ENCODE results near the gene NCBP1.
A peak's percentile ranks its signal among the peaks of the same experiment; 100 is the strongest.
"Not testable (repeated sequence)": the region's sequence is repeated elsewhere in the genome, so short reads cannot be mapped to it uniquely, and the experiment has no call there.

Gene NCBP1, protein sequence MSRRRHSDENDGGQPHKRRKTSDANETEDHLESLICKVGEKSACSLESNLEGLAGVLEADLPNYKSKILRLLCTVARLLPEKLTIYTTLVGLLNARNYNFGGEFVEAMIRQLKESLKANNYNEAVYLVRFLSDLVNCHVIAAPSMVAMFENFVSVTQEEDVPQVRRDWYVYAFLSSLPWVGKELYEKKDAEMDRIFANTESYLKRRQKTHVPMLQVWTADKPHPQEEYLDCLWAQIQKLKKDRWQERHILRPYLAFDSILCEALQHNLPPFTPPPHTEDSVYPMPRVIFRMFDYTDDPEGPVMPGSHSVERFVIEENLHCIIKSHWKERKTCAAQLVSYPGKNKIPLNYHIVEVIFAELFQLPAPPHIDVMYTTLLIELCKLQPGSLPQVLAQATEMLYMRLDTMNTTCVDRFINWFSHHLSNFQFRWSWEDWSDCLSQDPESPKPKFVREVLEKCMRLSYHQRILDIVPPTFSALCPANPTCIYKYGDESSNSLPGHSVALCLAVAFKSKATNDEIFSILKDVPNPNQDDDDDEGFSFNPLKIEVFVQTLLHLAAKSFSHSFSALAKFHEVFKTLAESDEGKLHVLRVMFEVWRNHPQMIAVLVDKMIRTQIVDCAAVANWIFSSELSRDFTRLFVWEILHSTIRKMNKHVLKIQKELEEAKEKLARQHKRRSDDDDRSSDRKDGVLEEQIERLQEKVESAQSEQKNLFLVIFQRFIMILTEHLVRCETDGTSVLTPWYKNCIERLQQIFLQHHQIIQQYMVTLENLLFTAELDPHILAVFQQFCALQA

DNA sequence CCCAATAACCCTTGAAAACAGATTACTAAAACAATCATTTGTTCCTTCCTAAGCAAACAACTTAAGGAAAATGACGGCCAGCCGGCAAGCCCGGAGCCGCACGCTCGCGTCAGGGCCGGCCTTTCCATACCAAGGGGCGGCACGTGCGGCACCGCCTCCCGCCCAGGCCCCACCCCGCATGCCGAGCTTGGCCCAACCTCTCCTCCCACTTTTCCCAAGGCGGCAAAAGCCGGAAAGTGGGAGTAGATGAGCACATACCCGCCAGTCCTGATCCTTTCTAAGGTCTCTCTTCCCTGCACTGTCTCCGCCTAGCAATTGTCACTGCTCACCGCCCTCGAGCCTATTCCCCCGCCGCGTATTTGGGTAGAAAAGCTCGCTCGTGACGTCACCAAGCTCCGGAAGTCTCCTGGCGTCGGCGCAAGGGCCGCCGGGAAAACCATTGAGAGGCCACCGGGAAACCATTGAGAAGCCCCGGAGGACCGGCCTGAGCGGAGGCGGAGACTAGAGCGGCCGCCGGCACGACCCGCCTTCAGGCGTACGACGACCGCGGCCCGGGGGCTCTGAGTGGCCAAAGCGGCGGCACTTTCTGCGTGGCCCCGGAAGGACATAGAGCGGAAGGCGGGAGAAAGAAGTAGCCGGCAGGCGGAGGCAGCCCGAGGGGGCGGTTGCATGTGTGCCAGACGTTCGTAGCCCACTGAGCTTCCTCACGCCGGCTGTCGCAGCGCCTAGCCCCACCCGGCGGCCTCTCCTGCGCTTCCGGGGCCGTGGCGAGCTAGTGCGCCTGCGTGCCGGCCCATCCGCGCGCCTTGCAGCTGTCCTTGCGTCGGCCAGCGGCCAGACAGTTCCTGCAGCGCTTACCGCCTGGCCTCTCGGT lies at the start of gene NCBP1, which contains the start of gene TSTD2:
NCBP1 (plus strand) TSS at position 837 of the 874 bp plus-strand sequence. CDS start 61 bp downstream, outside the sequence.
TSTD2 (minus strand) TSS at position 384 of the 874 bp plus-strand sequence. CDS start 5,806 bp downstream, outside the sequence.
- Histone ChIP-seq H3K9ac (ENCODE audit: low read length) (peak within 1 kb of the TSS; percentile 96), H3K36me3 (ENCODE audit: control insufficient read depth, insufficient read depth, low read length, severe bottlenecking) (no peaks in the 10 kb centered on the region), H3K27me3 (replicated peaks; ENCODE audit: control insufficient read depth, insufficient read depth, low read length) (no peaks in the 10 kb centered on the region), H3K9me3 (ENCODE audit: control insufficient read depth, low read length) (no peaks in the 10 kb centered on the region), H3K4me1 (ENCODE audit: control insufficient read depth, insufficient read depth, low read length) (peaks cover 33% of the 10 kb centered on the region), H3K4me3 (ENCODE audit: low read length) (peak within 1 kb of the TSS; percentile 97)
- DNase-seq (ENCODE audit: low read depth) = peak; percentile 99

DNA sequence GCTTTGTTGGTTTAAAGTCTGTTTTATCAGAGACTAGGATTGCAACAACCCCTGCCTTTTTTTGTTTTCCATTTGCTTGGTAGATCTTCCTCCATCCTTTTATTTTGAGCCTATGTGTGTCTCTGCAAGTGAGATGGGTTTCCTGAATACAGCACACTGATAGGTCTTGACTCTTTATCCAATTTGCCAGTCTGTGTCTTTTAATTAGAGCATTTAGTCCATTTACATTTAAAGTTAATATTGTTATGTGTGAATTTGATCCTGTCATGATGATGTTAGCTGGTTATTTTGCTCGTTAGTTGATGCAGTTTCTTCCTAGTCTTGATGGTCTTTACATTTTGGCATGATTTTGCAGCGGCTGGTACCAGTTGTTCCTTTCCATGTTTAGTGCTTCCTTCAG lies 48.8 kb upstream of the NCBP1 start:
- H3K4me1 ChIP-seq (ENCODE audit: control insufficient read depth, insufficient read depth, low read length); H3K27me3 ChIP-seq (replicated peaks; ENCODE audit: control insufficient read depth, insufficient read depth, low read length); DNase-seq (ENCODE audit: low read depth); H3K4me3 ChIP-seq (ENCODE audit: low read length); H3K36me3 ChIP-seq (ENCODE audit: control insufficient read depth, insufficient read depth, low read length, severe bottlenecking); H3K9me3 ChIP-seq (ENCODE audit: control insufficient read depth, low read length); H3K9ac ChIP-seq (ENCODE audit: low read length): not testable (repeated sequence)

DNA sequence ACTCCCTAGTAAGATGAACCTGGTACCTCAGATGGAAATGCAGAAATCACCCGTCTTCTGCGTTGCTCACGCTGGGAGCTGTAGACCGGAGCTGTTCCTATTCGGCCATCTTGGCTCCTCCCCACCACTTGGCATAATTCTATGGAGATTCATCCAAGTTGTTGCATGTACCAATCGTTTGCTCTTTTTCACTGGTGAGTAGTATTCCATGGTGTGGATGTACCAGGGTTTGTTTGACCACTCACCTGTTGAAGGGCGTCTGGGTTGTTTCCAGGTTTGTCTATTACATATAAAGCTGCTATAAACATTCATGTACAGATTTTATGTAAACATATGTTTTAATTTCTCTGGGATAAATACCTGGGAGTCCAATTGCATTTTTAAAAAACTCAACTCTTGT lies 46.7 kb upstream of the NCBP1 start:
- not testable (repeated sequence) for H3K36me3 ChIP-seq (ENCODE audit: control insufficient read depth, insufficient read depth, low read length, severe bottlenecking); H3K4me1 ChIP-seq (ENCODE audit: control insufficient read depth, insufficient read depth, low read length); H3K27me3 ChIP-seq (replicated peaks; ENCODE audit: control insufficient read depth, insufficient read depth, low read length); H3K9ac ChIP-seq (ENCODE audit: low read length); H3K9me3 ChIP-seq (ENCODE audit: control insufficient read depth, low read length); DNase-seq (ENCODE audit: low read depth); H3K4me3 ChIP-seq (ENCODE audit: low read length)

DNA sequence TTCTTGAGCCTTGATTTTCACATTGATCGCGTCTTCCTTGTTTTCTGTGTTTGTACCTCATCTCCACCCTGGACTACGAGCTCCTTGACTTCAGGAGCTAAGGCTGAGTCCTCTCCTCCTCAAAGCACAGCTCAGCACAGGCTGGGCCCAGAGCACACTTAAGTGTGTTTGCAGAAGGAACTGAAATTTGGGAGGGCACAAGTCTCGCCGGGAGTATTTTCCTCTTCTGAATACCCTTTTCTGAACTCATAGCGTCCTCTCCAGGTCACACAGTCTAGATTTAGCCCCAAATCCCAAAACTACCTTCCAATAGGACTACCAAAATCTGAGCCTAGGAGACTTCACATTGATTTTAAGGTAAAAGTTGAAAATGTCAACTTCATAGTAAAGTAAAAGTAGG lies 42.1 kb upstream of the NCBP1 start:
- peaks cover under 1% of the 10 kb centered on the region for H3K4me1 ChIP-seq (ENCODE audit: control insufficient read depth, insufficient read depth, low read length)
- no peaks in the 10 kb centered on the region for H3K9me3 ChIP-seq (ENCODE audit: control insufficient read depth, low read length)
- H3K36me3 ChIP-seq (ENCODE audit: control insufficient read depth, insufficient read depth, low read length, severe bottlenecking) = no peaks in the 10 kb centered on the region
- H3K9ac ChIP-seq (ENCODE audit: low read length) = no peak overlapping the region
- H3K27me3 ChIP-seq (replicated peaks; ENCODE audit: control insufficient read depth, insufficient read depth, low read length) = peaks cover 9% of the 10 kb centered on the region
- no peak for DNase-seq (ENCODE audit: low read depth)
- no peak overlapping the region for H3K4me3 ChIP-seq (ENCODE audit: low read length)

DNA sequence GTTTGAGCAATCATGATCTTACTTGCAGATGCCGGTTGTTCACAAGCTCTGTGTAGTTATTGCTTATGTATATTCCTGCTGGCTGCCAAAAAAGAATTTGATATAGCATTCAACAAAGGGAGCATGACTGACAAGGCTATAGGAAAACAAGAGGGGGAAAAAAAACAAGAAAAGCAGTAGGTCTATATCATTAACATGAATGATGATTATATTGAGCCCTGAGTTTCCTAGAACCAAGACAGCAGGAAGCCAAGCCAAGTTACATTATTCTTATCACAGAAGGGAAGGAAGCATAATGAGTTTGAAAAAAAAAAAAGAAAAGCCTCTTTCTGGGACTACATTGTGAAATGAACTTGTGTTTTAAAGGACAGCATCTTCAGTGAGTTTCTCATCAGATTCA lies 41.5 kb upstream of the NCBP1 start:
- H3K4me1 ChIP-seq (ENCODE audit: control insufficient read depth, insufficient read depth, low read length) = peaks cover 3% of the 10 kb centered on the region
- no peaks in the 10 kb centered on the region for H3K9me3 ChIP-seq (ENCODE audit: control insufficient read depth, low read length)
- H3K9ac ChIP-seq (ENCODE audit: low read length) = no peak overlapping the region
- peaks cover 9% of the 10 kb centered on the region for H3K27me3 ChIP-seq (replicated peaks; ENCODE audit: control insufficient read depth, insufficient read depth, low read length)
- no peaks in the 10 kb centered on the region for H3K36me3 ChIP-seq (ENCODE audit: control insufficient read depth, insufficient read depth, low read length, severe bottlenecking)
- H3K4me3 ChIP-seq (ENCODE audit: low read length) = no peak overlapping the region
- DNase-seq (ENCODE audit: low read depth) = no peak

DNA sequence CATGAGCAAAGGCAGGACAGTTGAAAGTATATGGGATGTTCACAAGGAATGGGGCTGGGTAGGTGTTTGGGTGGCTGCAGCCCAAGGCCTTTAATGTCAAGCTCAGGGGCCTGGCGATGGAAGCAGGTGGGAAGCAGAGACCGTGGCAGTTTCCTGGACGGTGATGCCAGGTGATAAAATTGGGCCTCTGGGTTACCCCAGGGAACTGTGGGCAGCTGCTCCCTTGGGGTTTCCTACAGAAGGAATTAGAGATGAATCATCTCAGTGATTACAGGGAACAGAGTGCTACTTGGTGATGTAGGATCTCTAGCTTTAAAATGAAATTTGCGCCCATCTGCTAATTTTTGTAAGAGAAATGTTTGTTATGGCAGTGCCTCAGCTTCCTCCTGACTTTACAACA lies 39.7 kb upstream of the NCBP1 start:
- peaks cover 9% of the 10 kb centered on the region for H3K27me3 ChIP-seq (replicated peaks; ENCODE audit: control insufficient read depth, insufficient read depth, low read length)
- no peak overlapping the region for H3K9ac ChIP-seq (ENCODE audit: low read length)
- no peaks in the 10 kb centered on the region for H3K36me3 ChIP-seq (ENCODE audit: control insufficient read depth, insufficient read depth, low read length, severe bottlenecking)
- no peak overlapping the region for H3K4me3 ChIP-seq (ENCODE audit: low read length)
- H3K9me3 ChIP-seq (ENCODE audit: control insufficient read depth, low read length) = no peaks in the 10 kb centered on the region
- peak; percentile 7 for DNase-seq (ENCODE audit: low read depth)
- H3K4me1 ChIP-seq (ENCODE audit: control insufficient read depth, insufficient read depth, low read length) = peaks cover 10% of the 10 kb centered on the region

DNA sequence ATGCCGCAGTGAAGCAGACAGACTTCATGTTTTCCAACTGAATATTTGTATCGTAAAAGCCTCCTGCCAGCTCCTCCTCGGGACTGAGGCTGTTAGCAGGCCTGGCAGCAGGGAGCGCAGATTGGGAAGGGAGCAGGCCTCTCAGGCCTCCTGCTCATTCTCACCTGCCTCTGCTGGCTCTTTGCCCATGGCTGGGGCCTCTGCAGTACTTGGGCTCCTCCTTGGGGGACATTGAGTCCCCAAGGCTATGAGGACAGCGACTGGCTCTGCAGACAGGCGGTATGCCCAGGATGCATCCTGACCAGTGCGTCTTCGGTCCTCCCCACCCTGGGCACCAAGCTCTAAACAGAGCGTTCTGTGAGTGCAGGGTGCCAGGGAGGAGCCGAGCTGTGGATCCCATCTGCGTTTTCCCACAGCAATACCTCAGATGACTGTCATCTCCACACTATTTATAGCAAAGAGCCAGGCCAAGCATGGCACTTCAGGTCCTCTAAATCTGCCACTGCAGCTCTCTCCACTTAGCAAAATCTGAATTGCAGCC lies 39.2 kb upstream of the NCBP1 start:
- Histone ChIP-seq H3K9me3 (ENCODE audit: control insufficient read depth, low read length) (no peaks in the 10 kb centered on the region), H3K36me3 (ENCODE audit: control insufficient read depth, insufficient read depth, low read length, severe bottlenecking) (no peaks in the 10 kb centered on the region), H3K4me1 (ENCODE audit: control insufficient read depth, insufficient read depth, low read length) (peaks cover 14% of the 10 kb centered on the region), H3K27me3 (replicated peaks; ENCODE audit: control insufficient read depth, insufficient read depth, low read length) (peaks cover 9% of the 10 kb centered on the region), H3K9ac (ENCODE audit: low read length) (no peak overlapping the region), H3K4me3 (ENCODE audit: low read length) (no peak overlapping the region)
- DNase-seq (ENCODE audit: low read depth) = no peak

DNA sequence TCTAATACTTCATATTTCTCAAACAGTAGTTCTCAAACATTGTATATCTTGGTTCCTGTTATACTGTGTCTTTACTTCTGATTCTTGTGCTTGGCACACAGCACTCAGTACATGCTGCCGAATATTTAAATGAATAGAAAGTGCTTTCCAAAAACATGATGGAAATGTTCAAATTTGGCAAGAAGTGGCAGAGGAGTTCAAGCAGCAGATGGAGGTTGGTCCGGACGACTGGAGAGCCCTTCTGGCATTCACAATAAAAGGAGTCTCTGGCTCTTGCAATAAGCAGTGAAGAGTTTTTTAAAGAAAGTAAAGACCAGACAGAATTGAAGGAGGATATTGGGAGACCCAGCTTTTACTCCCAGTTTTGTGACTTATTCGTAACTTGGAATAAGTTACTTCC lies 36.7 kb upstream of the NCBP1 start:
- H3K4me3 ChIP-seq (ENCODE audit: low read length) = no peak overlapping the region
- no peak overlapping the region for H3K9ac ChIP-seq (ENCODE audit: low read length)
- peaks cover 33% of the 10 kb centered on the region for H3K4me1 ChIP-seq (ENCODE audit: control insufficient read depth, insufficient read depth, low read length)
- no peak for DNase-seq (ENCODE audit: low read depth)
- peaks cover 9% of the 10 kb centered on the region for H3K27me3 ChIP-seq (replicated peaks; ENCODE audit: control insufficient read depth, insufficient read depth, low read length)
- H3K36me3 ChIP-seq (ENCODE audit: control insufficient read depth, insufficient read depth, low read length, severe bottlenecking) = peaks cover 9% of the 10 kb centered on the region
- H3K9me3 ChIP-seq (ENCODE audit: control insufficient read depth, low read length) = no peaks in the 10 kb centered on the region

DNA sequence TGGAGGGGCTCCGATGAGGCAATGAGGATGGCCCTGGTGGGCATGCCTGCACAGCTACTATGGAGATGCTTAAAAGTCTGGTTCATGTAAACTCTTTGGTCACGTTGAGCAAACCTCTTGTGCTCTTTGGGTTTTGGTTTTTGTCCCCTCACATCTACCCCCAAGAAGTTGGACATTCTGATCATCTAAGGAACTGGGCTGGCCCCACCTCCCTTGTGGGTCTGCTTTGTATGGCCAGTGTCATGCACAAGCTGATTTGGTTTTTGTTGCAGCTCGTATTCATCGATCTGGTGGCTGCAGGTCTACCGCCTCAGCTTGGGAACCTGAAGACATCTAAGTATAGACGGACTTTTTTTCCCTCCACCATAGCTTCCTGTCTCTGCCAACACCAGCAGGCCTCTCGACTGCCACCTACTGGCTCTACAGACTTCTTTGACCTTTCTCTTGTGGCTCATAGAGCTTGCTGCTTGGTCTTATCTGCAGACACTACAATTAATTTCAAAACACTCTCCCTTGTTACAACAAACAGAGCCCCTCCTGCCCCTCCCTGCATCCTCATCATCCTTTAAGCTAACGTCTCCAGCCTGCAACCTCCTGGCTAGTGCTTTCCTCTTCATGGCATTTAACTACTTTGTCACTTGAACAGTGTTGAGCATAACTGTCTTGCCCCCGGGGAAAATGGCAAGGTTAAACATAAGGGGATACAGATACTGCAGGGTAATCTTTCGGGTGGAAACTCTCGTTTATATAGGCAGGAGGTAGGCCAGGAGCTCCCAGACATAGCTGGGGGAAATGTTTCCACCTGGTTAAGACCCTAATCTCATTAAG lies 34.9 kb upstream of the NCBP1 start:
- H3K36me3 ChIP-seq (ENCODE audit: control insufficient read depth, insufficient read depth, low read length, severe bottlenecking) = peaks cover 25% of the 10 kb centered on the region
- no peaks in the 10 kb centered on the region for H3K9me3 ChIP-seq (ENCODE audit: control insufficient read depth, low read length)

DNA sequence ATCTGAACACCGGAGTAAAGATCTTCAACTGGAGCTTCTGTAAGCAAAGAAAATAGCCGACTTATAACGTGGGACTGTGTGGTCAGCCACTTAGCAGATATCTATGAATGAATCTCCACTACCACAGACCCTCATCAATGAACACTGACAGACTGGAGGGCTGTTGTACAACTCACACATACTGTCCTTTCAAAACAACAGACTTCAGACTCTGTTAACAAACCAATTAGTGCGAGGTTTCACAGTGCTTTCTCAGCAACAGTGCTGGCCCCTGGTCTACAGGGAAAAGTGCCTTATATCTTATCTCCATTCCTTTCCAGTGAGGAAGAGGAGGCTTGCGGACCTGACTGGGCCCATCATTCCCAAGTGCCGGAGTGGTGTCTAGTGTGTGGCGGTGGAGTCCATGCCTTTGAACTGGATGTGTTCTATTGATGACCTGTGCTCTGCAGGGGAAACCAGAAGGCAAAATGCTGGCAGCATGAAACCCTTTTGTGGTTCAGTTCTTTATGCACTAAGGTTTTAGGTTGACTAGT lies 34.2 kb upstream of the NCBP1 start:
- Histone ChIP-seq H3K9me3 (ENCODE audit: control insufficient read depth, low read length) (no peaks in the 10 kb centered on the region), H3K4me1 (ENCODE audit: control insufficient read depth, insufficient read depth, low read length) (peaks cover 40% of the 10 kb centered on the region), H3K36me3 (ENCODE audit: control insufficient read depth, insufficient read depth, low read length, severe bottlenecking) (peaks cover 32% of the 10 kb centered on the region), H3K4me3 (ENCODE audit: low read length) (no peak overlapping the region), H3K9ac (ENCODE audit: low read length) (peak overlapping the region; percentile 39), H3K27me3 (replicated peaks; ENCODE audit: control insufficient read depth, insufficient read depth, low read length) (peaks cover 4% of the 10 kb centered on the region)
- no peak for DNase-seq (ENCODE audit: low read depth)

More for the DNA sequence above, 34.9 kb upstream of the NCBP1 start:
- peak; percentile 88 for DNase-seq (ENCODE audit: low read depth)
- Histone ChIP-seq H3K4me1 (ENCODE audit: control insufficient read depth, insufficient read depth, low read length) (peaks cover 40% of the 10 kb centered on the region), H3K4me3 (ENCODE audit: low read length) (no peak overlapping the region), H3K9ac (ENCODE audit: low read length) (no peak overlapping the region), H3K27me3 (replicated peaks; ENCODE audit: control insufficient read depth, insufficient read depth, low read length) (peaks cover 4% of the 10 kb centered on the region)

Data from adipocyte (in vitro differentiated cells).